GM12874 (cell line): Measurements from ENCODE around the gene AKAP6.

ENCODE experiments used
- TF ChIP-seq, protein P1 (sequence below): IDR thresholded peaks from 2 replicates; pipeline ENCODE4 v1.5.1; 2011; ENCODE audit warnings: low read depth, mild to moderate bottlenecking, control low read depth, low read length, moderate library complexity; ENCODE audit not compliant: insufficient read depth

AKAP6 gene

DNA sequence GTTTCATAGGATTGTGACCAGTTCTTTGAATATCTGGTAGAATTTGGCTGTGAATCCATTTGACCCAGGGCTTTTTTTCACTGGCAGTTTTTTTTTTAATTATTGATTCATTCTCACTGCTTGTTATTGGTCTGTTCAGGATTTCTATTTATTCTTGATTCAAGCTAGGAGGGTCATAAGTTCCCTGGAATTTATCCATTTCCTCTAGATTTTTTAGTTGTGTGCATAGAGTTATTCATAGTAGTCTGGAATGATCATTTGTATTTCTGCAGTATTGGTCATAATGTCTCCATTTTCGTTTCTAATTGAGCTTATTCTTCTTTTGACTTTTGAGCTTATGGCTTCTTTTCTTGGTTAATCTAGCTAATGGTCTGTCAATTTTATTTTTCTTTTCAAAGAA, 291.6 kb downstream of the AKAP6 start:
- TF ChIP-seq, protein P1, sequence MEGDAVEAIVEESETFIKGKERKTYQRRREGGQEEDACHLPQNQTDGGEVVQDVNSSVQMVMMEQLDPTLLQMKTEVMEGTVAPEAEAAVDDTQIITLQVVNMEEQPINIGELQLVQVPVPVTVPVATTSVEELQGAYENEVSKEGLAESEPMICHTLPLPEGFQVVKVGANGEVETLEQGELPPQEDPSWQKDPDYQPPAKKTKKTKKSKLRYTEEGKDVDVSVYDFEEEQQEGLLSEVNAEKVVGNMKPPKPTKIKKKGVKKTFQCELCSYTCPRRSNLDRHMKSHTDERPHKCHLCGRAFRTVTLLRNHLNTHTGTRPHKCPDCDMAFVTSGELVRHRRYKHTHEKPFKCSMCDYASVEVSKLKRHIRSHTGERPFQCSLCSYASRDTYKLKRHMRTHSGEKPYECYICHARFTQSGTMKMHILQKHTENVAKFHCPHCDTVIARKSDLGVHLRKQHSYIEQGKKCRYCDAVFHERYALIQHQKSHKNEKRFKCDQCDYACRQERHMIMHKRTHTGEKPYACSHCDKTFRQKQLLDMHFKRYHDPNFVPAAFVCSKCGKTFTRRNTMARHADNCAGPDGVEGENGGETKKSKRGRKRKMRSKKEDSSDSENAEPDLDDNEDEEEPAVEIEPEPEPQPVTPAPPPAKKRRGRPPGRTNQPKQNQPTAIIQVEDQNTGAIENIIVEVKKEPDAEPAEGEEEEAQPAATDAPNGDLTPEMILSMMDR, result no peak

DNA sequence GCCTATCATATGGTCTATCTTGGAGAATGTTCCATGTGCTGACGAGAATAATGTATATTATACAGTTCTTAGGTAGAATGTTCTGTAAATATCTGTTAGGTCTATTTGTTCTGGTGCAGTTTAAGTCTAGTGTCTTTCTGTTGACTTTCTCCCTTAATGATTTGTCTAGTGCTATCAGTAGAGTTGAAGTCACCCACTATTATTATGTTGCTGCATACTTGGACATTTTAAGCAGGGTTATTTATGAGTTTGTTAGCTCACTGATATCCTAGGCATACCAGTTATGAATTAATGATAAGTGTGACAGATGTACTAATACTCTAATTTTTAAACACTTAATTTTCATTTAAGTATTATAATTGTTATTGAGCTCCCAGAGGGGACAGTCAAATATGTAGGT, 292.5 kb downstream of the AKAP6 start:
- TF ChIP-seq, protein P1, result no peak

DNA sequence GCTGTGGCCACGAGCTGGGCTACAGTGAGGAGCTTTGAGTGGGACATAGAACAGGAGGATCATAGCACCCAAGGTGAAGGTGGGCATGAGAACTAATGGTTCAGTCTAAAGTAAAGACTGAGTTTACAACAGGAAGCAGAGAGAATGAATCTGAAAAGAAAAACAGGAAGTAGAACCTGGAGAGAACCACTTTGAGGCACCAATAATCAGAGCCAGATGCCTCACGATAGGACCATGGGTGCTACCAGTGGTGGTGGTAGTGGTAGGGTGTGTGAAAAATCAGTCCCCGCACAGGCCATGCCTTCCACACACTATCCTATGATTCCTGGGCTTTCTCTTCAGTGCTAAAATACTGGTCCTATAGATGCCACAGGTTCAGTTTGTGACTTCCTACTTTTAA, 293.6 kb downstream of the AKAP6 start:
- TF ChIP-seq, protein P1, result no peak

DNA sequence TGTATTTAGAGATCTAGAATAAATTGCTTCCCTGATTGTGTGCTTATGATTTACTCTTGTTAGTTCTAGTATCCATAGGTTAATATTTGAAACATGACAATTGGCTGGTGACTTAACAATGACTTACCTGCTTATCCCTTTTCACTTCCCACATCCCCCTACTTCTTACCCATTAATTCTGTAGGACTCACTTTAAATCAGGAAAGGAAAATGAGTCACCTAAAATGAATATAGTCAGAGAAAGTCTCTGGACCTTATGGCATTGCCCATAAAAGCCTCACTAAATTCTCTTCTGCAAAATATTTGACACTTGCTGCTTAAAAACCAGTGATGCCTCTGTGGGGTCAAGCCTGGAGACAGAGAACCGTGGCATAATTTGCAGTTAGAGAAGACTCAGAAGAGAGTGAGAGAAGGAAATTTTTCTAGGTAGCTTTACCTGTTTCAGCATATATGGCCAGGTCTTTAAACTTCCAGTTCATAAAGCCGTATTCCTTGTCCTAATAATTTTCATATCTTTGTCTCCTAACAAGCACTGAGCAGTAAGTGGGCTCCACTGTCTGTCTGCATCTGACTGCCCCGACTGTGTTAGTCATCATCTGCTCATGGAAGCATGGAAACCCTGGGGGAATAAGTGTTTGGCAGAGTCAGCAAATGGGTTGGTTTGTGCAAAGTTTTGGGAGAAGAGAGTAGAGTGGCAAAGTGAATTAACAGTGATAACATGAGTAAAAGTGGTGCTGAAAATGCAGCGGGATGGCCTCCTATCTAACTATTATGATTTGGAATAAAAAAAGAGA, 294.4 kb downstream of the AKAP6 start:
- TF ChIP-seq, protein P1, result no peak

DNA sequence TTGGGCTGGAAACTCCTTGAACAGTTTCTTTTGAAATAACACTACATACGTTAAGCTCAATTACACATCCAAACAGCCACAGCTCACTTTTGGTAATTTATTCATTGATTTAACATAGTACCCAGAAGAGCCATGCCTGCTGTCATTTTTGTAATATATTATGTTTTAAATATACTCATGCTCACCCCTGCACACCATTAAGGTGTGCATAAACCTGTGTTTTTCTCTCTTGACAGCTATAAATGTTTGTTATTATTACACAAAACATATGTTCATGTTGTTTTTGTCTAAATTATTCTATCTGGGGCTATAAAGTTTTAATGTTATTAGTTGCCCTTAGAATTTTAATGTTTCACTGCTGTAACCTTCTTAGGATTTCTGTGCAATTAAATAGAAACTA, 296.1 kb downstream of the AKAP6 start:
- TF ChIP-seq, protein P1, result no peak

DNA sequence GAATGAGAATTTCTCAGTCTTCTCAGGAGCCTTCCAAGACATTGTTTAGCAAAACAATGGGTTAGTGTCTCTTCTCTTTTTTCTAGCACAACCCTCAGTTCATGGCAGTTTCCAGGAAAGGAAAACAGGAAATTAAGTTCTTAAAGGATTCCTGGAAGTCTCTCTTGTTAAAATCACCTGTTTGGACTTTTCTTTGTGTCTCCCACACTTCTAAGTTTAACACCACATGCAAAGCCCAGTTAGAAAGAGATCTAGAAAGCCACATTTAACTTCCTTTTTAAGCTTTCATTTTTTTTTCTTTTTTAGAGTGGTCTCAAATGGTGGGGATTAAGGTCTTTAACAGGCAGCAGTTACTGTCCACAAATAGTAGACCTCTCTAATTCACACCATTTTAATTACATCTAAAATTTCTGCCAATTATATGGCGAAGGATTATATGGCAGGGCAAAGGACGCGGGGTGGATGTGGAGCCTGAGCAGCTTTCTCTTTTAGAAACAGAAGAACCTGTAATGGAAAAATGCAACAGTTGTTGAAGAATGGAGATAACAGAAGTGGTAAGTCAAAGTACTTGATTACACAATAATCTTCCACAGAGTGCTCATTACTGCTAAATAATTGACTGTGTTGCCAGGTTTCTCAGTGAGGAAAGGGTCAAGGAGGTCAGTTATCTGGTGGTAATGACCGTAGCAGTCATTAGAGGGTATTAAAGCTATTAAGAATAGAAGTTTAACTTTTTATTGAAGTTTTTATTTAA, 298.6 kb downstream of the AKAP6 start:
- TF ChIP-seq, protein P1, result no peak

DNA sequence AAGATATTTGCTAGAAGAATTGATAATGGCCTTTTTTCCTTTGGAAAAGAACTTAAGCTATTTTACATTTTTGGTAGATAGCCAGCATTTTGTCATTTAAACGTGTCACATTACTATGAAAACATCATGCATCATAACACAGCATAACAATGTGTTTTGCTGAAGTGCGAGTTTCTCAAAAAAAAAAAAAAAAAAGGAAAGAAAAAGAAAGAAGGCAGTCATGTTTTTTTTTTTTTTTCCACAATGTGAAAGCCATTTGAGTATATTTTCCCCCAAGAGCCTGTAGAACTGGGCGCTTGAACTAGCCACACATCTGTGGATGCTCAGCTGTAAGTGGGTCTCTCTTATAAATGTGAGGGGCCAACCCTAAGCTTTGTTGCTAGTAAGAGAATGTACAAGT, 300.1 kb downstream of the AKAP6 start:
- TF ChIP-seq, protein P1, result no peak
